GM21526 (cell line): Measurements from ENCODE around the gene MT1G.
A peak's percentile ranks its signal among the peaks of the same experiment; 100 is the strongest.
"Not testable (repeated sequence)": the region's sequence is repeated elsewhere in the genome, so short reads cannot be mapped to it uniquely, and the experiment has no call there.

Source experiments
- ATAC-seq: cut with Tn5 transposase; IDR thresholded peaks from one replicate; pipeline ENCODE4 v1.9.1; 2021; ENCODE audit warnings: moderate library complexity; ENCODE audit not compliant: unreplicated experiment, low FRiP score

The MT1G gene

DNA sequence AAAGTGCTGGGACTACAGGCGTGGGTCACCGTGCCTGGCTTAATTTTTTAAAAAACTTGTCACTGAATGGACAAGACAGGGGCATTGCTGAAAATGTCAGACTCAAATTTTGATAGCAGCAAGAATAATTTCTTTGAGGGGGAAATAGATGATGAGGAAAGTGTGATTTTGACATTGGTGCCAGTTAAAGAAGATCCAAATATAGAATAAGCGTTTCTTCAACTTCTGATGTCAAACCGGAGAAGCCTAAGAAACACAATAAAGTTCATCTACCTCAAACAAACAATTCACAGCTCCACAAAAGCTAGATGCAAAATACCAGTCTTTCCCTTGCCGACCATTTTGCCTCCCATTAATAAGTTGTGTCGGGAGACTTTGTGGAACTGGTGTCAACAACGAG lies 18.9 kb upstream of the MT1G start:
- ATAC-seq = no peak

DNA sequence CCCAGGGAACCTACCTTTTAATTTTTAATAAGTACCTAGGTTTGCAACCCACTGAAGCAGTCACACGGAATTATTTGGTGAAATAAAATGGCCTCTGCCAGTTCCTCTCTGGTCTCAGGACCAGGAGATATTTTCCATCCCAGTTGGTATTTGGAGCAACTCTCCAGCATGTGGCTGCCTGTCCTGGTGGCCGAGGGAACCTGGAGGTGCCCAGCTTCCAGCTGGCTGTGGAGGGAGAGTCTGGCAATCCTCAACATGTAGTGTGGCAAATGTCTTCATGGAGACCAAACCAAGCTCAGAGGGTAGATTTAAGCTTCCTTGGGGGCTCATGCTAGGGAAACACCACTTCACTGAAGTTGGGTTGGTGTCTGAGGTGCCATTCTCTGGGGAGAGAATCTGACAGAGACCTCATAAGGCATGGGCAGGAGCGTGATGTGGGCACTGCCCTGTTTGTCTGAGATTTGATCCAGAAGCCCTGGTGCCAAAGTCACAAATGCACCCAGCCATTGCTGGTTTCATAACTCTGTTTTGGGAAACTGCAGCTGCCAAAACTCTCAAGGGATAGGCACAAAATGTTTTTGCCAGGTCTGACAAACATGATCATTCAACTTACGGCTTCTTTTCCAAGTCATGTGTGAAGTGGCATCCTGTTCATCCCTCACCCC lies 17.2 kb upstream of the MT1G start:
- ATAC-seq = no peak

DNA sequence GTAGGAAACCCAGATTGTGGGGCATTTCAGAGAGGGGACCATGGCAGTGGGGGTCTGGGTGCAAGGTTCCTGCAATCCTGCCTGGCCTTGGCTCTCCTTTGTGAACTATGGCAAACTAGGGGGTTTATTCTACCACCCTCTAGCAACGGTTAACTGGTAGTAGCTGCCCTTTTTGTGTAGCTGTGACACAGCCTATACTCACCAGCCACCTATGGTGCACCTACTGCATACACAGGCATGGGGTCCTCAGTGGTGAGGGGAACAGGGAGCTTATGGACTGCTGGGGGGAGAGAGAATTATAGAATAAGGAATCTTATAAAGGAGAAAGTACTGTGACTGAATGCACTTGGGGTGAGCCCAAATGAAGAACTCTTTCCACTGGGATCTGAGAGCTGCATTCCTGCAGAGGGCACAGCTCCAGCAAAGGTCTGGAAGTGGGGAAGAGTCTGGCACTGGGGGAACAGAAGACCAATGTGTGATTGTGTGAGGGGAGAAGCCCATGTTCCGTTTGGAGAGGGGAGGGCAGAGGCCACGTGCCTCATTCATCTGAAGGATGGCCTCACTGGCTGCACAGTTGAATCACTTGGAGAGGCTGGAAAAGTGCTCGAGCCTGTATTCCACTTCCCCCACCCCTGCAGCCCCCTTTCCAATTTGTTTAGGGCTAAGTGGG lies 16.5 kb upstream of the MT1G start:
- no peak for ATAC-seq

DNA sequence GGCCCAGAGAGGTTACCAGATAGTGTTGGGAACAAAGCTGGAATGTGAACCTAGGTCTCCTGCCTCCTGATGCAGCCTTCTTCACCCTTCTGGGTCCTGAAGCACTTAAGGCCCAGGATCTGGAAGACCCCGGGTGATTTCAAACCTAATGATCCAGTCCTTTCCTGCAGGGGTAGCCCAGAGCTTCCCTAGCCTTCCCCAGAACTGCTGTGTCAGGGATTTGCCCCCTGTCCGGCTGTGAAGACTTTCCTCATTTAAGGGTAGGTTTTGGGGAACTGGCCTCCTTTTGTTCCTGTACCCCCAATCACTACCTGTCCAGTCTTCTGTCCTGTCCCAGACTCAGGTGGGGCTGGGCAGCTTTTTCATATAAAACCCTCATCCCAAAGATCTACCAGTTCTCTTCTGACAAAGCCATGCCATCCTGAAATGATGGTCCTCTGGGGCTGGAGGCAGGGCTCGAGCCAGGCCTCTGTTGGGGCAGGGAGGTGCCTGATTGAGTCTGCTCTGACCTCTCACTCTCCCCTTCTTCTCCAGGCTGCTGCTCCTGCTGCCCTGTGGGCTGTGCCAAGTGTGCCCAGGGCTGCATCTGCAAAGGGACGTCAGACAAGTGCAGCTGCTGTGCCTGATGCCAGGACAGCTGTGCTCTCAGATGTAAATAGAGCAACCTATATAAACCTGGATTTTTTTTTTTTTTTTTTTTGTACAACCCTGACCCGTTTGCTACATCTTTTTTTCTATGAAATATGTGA lies 15.7 kb upstream of the MT1G start:
- ATAC-seq = no peak

DNA sequence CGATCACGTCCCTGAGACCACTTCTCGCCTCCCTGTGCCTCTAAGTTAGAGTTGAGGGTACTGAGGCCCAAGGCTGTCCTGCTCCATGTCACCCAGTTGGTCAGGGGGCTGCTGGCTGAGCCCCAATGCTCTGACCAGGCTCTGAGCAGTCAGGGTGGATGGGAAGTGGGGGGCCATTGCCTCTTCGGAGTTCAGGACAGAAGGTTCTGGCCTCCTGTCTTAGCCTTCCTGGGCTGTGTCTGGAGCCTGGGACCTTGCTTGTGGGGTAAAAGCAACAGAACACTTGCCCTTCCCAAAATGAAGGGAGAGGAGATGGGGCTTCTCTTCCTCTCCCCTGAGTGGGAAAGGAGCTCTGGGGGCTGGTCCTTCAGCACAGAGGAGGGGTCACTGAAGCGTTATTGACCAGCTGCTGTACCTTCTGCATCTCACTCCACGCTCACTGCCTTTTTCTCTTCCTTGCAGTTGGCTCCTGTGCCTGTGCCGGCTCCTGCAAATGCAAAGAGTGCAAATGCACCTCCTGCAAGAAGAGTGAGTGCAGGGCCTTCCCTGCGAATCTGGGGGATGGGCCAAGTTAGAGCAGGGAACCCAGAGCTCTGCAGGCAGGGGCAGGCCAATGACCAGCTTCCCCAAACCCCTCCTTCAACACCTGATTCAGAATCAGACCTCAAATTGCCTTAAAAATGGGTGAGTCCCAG lies 15.0 kb upstream of the MT1G start:
- no peak for ATAC-seq

DNA sequence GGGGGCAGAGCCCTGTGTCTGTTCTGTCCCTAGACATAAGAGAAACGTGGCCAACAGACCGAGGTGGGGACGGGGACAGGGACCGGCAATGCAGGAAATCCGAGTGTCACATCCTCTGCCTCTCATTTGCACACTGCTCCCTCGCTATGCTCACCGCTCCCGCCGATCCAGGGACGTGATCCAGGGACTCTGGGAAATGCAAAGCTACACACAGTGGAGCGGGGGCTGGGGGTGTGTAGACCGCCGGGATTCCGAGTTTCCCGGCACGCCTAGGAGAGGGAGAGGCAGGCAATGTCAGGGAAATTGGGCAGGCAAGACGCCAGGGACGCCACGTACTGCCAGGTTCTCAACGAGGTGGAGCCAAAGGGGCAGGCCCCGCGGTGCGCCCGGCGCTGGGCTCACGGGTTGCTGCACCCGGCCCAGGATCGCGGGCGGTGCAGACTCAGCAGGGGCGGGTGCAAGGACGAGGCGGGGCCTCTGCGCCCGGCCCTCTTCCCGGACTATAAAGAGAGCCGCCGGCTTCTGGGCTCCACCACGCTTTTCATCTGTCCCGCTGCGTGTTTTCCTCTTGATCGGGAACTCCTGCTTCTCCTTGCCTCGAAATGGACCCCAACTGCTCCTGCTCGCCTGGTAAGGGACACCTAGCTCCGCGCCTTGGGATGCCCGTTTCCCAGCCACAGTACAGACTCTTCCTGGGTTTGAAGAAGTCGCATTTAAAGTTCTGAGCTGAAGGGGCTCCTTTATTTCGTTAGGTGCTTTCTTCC lies 14.3 kb upstream of the MT1G start, which contains the start of gene MT1X:
MT1X (plus strand) TSS at position 532 of the 764 bp plus-strand sequence; CDS start at position 603, 71 bp downstream.
- ATAC-seq = peak; percentile 98

DNA sequence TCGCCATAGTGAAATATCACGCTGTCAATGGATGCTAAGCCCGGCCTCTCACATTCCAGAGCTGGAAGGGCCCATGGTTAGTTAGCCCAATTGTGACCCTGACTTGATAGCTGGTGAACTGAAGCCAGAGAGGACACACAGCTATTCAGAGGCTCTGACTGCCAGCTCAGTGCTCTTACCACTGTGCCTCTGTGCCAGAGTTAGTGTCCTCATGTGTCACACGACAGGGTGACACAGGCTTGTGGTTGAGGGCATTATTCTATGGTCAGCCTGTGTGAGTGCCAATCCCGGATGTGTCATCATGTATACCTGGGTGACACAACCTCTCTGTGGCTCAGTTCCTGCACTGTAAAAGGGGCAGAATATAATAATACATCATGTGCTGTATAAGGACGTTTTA lies 12.0 kb upstream of the MT1G start:
- ATAC-seq = no peak

DNA sequence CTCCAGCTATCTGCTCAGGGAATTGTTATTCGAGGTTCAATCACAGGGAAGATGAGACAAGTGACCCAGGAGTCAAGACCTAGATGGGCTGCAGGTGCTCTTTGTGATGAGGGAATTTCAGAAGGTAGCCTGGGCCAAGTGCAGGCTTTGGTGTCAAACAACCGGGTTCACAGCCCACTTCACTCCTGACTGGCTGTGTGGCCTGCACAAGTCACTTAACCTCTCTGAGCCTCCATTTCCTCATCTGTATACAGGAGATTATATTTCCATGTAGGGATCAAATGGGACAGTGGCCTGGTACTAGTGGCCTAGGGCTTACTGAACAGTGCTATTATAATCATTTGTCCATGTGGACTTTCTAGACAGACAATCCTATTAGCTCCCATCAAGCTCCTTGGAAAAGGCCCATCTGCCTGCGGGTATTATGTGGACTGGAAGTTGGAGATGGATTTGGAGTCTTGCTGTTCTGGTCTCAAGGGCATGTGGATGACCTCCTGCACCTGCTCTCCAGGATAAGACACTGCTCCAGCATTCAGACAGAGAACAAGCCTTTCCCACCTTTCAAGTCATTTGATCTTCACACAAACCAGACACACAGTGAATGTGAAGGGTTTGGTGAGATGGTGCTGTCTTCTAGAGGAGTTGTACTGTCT lies 11.3 kb upstream of the MT1G start:
- no peak for ATAC-seq

DNA sequence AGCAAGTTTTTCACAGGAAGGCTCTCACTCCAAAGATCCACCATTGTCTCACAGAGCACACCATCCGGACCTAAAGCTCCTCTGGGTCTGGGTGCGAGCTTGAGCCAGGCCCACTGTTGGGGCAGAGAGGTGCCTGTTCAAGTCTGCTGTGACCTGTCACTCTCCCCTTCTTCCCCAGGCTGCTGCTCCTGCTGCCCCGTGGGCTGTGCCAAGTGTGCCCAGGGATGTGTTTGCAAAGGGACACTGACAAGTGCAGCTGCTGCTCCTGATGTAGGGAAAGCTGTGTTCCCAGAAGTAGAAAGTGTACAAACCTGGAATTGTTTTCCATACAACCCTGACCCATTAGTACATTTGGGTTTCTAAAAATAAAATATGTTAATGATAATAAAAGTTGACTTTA lies 9.6 kb upstream of the MT1G start:
- no peak for ATAC-seq

DNA sequence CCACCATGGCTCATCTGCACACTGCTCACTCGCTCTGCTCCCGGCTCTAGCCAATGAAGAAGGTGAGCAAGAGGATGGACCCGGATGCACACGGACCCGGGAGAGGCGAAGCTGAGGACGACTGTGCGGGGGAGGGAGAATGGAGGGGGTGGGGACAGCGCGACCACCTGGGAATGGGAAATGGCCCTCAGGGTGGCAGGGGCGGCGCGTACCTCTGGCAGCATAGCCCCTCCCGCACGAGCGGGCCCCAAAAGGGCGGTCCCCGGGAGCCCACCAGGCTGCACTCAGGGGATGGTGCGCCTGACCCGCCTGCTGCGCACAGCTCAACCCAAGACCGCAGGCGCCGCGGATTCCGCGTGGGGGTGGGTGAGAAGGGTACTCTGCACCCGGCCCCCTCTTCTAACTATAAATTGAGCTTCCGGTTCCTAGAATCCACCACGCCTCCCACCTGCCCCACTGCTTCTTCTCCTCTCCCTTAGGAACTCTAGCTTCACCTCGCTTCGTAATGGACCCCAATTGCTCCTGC lies 7.9 kb upstream of the MT1G start:
- no peak for ATAC-seq

DNA sequence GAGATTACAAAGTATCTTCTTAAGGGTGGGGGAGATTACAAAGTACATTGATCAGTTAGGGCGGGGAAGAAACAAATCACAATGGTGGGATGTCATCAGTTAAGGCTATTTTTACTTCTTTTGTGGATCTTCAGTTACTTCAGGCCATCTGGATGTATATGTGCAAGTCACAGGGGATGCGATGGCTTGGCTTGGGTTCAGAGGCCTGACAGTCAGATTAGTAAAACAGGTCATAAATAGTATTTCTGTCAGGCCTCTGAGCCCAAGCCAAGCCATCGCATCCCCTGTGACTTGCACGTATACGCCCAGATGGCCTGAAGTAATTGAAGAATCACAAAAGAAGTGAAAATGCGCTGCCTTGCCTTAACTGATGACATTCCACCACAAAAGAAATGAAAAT lies 6.7 kb upstream of the MT1G start:
- not testable (repeated sequence) for ATAC-seq

DNA sequence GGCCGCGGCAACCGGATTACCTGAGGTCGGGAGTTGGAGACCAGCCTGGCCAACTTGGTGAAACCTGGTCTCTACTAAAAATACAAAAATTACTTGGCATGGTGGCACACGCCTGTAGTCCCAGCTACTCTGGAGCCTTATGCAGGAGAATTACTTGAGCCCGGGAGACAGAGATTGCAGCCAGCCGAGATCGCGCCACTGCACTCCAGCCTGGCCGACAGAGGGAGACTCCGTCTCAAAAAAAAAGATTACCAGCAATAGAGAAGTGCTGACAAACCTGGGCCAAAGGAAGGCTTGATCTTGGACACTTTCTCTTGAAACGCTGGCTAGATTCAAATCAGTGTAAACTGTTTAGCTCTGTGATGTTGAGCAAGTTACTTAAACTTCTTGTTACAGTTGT lies 6.1 kb upstream of the MT1G start:
- ATAC-seq = no peak

DNA sequence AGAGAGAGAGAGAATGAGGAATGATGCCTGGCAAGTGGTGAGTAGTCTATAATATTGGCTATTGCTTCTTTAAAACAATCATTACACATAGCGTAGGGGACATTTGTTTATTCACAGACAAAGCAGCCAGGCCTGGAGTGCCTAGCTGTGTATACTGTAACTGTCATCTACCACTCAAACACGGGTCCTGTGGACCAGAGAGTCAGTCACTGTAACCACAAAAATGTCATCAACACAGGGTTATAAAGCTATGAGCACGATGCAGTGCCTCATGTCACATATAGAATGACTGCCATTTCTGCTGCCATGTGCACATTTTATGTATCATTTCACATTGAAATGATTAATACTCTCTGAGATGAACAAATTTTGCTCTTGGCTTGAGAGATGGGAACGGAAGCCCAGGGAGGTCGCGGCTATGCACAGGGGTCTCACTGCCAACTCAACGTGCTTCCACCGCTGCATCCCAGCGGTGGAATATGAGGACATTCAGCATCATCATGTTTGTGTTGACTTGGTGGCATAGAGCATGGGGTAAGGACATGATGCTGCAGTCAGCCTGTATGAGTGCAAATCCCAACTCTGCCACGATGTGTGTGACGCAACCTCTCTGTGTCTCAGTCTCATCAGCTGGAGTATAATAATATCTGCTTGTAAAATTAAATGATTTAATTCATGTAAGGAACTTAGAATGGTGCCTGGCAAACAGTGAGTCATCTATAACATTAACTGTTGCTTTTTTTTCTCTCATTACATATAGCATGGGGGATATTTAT lies 5.1 kb upstream of the MT1G start:
- ATAC-seq = no peak

DNA sequence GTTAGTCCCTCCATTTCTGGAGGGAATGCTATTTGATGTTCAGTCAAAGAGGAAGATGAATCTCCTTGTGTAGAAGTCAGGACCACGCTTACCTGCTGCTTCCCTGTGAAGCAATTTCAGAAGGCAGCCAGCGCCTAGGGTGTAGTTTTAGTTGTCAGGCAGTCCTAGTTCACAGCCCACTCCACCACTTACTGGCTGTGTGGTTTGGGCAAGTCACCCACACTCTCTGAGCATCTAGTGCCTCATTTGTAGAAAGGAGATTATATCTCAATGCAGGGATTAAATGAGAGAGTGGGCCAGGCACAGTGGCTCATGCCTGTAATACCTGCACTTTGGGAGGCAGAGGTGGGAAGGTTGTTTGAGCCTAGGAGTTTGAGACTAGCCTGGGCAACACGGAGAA lies 4.3 kb upstream of the MT1G start:
- ATAC-seq = not testable (repeated sequence)

DNA sequence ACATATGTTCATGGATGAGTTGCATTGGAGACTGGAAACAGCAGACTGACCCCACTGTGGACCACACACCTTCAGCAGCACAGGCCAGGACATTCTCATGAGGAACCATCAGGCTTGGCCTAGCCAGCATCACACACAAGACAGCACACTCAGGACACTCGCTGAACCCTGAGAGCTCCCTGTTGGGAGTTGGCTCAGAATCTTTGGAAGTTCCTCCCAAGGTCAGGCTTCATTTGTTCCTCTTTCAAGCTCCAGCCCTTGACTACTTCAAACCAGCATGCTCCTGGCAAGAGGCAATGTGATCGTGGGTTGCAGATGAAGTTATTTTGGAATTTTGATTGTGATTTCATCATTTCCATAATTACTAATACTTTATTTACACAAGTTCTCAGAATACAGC lies 3.8 kb upstream of the MT1G start:
- not testable (repeated sequence) for ATAC-seq

DNA sequence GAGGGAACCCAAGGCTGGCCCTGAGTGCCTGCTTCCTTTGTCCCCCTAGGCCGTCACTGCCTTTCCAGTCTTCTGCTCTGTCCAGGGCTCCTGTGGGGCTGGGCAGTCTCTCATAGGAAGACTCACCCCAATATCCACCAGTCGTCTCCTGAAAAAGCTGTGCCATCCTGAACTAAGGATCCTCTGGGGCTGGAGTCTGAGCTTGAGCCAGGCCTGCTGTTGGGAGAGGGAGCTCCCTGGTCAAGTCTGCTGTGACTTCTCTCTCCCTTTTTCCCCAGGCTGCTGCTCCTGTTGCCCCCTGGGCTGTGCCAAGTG lies 2.7 kb upstream of the MT1G start:
- ATAC-seq = no peak

DNA sequence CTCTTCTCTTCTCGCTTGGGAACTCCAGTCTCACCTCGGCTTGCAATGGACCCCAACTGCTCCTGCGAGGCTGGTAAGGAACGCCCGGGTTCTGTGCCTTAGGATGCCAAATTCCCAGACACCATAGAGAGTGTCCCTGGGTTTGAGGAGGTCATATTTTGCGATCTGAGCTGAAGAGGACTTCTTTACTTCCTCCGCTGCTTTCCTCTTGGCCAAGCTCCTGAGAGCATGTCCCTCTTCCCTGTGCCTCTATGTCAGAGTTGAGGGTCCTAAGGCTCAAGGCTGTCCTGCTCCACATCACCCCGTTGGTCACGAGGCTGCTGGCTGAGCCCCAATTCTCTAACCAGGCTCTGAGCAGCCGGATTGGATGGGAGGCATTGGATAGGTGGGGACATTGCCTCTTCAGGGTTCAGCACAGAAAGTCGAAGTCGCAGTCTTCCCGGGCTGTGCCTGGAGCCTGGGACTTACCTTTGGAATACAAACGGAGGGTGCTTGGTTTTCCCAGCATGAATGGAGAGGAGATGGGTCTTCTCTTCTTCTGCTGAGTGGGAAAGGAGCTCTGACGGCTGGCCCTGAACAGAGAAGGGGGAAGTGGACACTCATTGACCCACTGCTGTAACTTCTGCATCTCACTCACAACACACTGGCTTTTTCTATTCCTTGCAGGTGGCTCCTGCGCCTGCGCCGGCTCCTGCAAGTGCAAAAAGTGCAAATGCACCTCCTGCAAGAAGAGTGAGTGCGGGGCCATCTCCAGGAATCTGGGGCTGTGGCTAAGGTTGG lies 2.2 kb upstream of the MT1G start:
- ATAC-seq = no peak
